ENCODE measurements around the gene APOL1. TPM values are rescaled to one million over a fixed set of nuclear protein-coding genes. Genes with fewer than 3 reads are reported as not detected.

The APOL1 gene
- total and polyA plus RNA-seq, 2 donors (not counting 1 experiment from before 2014, with no cell fraction given), result 3.3 to 11.2 TPM

DNA sequence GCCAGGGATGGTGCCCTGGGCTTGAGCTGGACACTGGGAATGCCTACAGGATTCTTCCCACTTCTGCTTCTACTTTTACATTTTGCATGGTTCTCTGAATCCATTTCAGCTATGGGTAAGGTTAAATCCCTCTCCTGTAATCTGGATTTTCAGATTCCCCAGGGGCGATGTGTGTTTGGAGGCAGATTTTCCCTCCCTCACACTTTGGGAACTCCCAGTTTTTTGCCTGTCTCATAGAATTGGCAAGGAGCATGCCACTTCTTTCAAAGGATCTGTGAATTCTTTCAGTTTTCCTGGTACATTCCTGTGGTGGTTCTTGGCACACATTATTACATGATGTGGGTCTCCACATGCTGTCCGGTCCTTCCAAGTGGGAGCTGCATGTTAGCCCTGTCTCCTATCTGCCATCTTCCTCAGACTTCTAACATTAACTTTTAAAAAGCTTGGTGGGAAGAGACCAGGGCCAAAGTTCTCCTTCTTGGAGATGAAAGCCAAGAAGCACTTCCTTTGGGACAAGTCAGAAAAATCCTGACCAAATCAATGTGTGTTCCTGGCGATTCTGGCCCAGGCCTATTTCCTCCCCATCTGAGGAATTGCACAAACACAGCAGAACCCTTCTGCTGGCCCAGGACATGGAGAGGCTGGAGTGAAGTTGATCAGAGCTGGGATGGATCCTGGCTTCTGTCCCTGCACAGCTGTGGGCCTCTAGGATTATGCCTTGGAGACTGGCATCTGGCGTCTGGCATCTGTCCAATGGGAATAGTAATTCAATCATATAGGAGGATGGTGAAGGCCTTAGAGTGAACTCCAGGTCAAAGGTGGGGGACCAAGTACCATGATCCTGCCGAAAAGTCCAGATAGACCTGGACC is 8.2 kb upstream of the APOL1 start:
- POLR2A ChIA-PET, result no interaction called here
- H3K4me3 Mint-ChIP-seq, result no peak overlapping the region
- intact Hi-C loops (cut with micrococcal nuclease), result no loop called here

More for the DNA sequence above, 8.2 kb upstream of the APOL1 start:
- H3K27ac Mint-ChIP-seq, result no peak overlapping the region
- no peak for DNase-seq
- CTCF ChIA-PET, result no interaction called here
- Histone ChIP-seq H3K9ac (ENCODE audit: low read length) (no peak overlapping the region), H3K36me3 (replicated peaks in 1 of 2; ENCODE audit: control extremely low read depth in 1 of 2, control insufficient read depth in 1 of 2, extremely low read depth in 1 of 2, insufficient read depth in 2 of 2, low read length in 1 of 2) (no peaks in the 10 kb centered on the region), H3K27ac (ENCODE audit: low read length in 2 of 2) (no peak overlapping the region), H3K4me2 (replicated peaks; ENCODE audit: low read depth, low read length, poor library complexity, severe bottlenecking) (no peak overlapping the region), H3K4me1 (ENCODE audit: control insufficient read depth in 2 of 2, insufficient read depth in 2 of 2, low read length in 2 of 2) (peaks cover 3% of the 10 kb centered on the region in 2 donors), H3K4me3 (ENCODE audit: control extremely low read depth in 1 of 5, extremely low read depth in 1 of 5, insufficient read depth in 1 of 5, low read depth in 2 of 5, low read length in 4 of 5) (no peak overlapping the region), H3K27me3 (replicated peaks in 1 of 4; ENCODE audit: control extremely low read depth in 1 of 4, control insufficient read depth in 3 of 4, insufficient read depth in 4 of 4, low read length in 3 of 4) (no peaks in the 10 kb centered on the region), H3K9me3 (ENCODE audit: control extremely low read depth in 1 of 3, control insufficient read depth in 2 of 3, insufficient read depth in 1 of 3, low read length in 2 of 3) (peaks cover 0 to 8% (median 3%) of the 10 kb centered on the region in 3 donors), H3K79me2 (ENCODE audit: control insufficient read depth, insufficient read depth, low read length) (no peaks in the 10 kb centered on the region), H4K20me1 (ENCODE audit: control insufficient read depth, insufficient read depth, low read length, poor library complexity, severe bottlenecking) (no peaks in the 10 kb centered on the region), H2AFZ (ENCODE audit: insufficient read depth, low read depth, low read length, poor library complexity, severe bottlenecking) (no peak overlapping the region)
- 98% methylated on average over 4 of the region's 5 CpGs for WGBS (ENCODE audit: insufficient coverage)
- peaks cover 3% of the 10 kb centered on the region for H3K9me3 Mint-ChIP-seq (ENCODE audit: insufficient read depth)
- no peak for TF ChIP-seq EZH2 (IDR thresholded peaks at IDR 0.05; ENCODE audit: borderline replicate concordance, insufficient read depth, low read depth, low read length, poor library complexity, severe bottlenecking)
- TF ChIP-seq, protein P1, sequence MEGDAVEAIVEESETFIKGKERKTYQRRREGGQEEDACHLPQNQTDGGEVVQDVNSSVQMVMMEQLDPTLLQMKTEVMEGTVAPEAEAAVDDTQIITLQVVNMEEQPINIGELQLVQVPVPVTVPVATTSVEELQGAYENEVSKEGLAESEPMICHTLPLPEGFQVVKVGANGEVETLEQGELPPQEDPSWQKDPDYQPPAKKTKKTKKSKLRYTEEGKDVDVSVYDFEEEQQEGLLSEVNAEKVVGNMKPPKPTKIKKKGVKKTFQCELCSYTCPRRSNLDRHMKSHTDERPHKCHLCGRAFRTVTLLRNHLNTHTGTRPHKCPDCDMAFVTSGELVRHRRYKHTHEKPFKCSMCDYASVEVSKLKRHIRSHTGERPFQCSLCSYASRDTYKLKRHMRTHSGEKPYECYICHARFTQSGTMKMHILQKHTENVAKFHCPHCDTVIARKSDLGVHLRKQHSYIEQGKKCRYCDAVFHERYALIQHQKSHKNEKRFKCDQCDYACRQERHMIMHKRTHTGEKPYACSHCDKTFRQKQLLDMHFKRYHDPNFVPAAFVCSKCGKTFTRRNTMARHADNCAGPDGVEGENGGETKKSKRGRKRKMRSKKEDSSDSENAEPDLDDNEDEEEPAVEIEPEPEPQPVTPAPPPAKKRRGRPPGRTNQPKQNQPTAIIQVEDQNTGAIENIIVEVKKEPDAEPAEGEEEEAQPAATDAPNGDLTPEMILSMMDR (IDR thresholded peaks at IDR 0.05), result no peak
- H3K4me1 Mint-ChIP-seq, result peaks cover 6% of the 10 kb centered on the region
- no peak for ATAC-seq (ENCODE audit: low read depth)
- peaks cover 3% of the 10 kb centered on the region for H3K27me3 Mint-ChIP-seq

Measured in B cell (primary cell).